GM12864 (cell line): ENCODE results near the gene DLEC1.

ENCODE experiments used
- DNase-seq: peaks from one replicate; pipeline ENCODE4 v3.0.0-alpha.2; 2011; ENCODE audit warnings: low read depth
- H3K4me3 ChIP-seq: 2 replicates; pipeline ENCODE4 v1.5.1; 2011; ENCODE audit warnings: mild to moderate bottlenecking, low read depth, low read length, control low read depth
- TF ChIP-seq, protein P1 (sequence below): IDR thresholded peaks from 2 replicates; pipeline ENCODE4 v1.5.1; 2011; ENCODE audit warnings: low read depth, mild to moderate bottlenecking, moderate library complexity, low read length, control low read depth, inconsistent platforms; ENCODE audit errors: missing control alignments

Gene DLEC1

GRCh38 chr3:38017445-38018295 lies 21.3 kb upstream of the DLEC1 start:
- no peak for DNase-seq
- no peak overlapping the region for H3K4me3 ChIP-seq
- TF ChIP-seq, protein P1, sequence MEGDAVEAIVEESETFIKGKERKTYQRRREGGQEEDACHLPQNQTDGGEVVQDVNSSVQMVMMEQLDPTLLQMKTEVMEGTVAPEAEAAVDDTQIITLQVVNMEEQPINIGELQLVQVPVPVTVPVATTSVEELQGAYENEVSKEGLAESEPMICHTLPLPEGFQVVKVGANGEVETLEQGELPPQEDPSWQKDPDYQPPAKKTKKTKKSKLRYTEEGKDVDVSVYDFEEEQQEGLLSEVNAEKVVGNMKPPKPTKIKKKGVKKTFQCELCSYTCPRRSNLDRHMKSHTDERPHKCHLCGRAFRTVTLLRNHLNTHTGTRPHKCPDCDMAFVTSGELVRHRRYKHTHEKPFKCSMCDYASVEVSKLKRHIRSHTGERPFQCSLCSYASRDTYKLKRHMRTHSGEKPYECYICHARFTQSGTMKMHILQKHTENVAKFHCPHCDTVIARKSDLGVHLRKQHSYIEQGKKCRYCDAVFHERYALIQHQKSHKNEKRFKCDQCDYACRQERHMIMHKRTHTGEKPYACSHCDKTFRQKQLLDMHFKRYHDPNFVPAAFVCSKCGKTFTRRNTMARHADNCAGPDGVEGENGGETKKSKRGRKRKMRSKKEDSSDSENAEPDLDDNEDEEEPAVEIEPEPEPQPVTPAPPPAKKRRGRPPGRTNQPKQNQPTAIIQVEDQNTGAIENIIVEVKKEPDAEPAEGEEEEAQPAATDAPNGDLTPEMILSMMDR, result no peak

GRCh38 chr3:38018296-38019266 lies 20.4 kb upstream of the DLEC1 start:
- H3K4me3 ChIP-seq, result no peak overlapping the region
- TF ChIP-seq, protein P1, result no peak
- no peak for DNase-seq

- TF ChIP-seq, protein P1, result no peak
- DNase-seq, result no peak
- no peak overlapping the region for H3K4me3 ChIP-seq
Observed at GRCh38 chr3:38019658-38020341, 19.2 kb upstream of the DLEC1 start.

DNA sequence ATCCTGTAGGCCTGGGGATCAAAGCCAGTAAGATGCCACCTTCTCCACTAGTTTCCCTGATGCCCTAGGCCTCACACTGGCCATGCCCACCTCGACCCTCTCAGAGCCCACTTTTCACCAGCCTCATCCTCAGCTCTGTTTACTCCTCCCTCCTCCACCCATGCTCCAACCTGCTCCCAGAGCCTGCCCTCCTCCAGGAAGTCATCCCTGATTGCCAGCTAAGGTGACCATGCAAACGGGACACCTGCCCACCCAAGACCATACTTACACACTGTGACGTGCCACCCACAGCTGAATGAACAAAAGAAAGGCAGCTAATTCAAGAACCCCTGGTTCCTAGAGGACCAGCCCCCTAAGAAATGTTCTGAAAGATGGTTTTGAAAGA lies 18.7 kb upstream of the DLEC1 start:
- TF ChIP-seq, protein P1, result no peak
- DNase-seq, result no peak
- no peak overlapping the region for H3K4me3 ChIP-seq

- TF ChIP-seq, protein P1, result no peak
- DNase-seq, result no peak
Observed at GRCh38 chr3:38021196-38021595, 17.8 kb upstream of the DLEC1 start.

DNA sequence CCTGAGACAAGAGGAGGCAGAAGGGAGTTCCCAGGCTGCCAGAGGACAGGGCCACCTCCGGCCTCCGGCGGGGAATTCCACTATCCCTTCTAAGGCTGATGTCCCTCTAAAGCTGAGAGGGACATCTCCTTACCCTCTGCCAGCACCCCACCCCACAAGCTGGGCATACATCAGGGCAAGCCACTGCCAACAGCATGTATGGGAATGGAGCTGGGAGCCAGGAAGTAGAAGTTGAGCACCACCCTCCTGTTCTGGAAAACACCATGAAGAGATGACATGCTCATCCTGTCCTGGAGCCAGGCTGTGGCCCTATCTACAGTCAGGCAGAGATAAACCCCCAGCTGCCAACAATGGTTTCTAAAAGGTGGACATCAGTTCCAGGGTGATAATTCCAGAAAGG lies 16.7 kb upstream of the DLEC1 start:
- TF ChIP-seq, protein P1, result no peak
- H3K4me3 ChIP-seq, result no peak overlapping the region
- DNase-seq, result no peak

More at GRCh38 chr3:38021196-38021595, 17.8 kb upstream of the DLEC1 start:
- H3K4me3 ChIP-seq, result no peak overlapping the region
